Transverse colon (tissue), 4 donors: ENCODE measurements around the gene DHX57.

Experiments used
- EP300 ChIP-seq: sonication (generic); formaldehyde crosslinking; IDR thresholded peaks from one replicate; pipeline ENCODE4 v1.6.1; 2017; ENCODE audit warnings: antibody characterized with exemption, low read depth
- POLR2AphosphoS5 ChIP-seq, 3 donors: sonication (generic); formaldehyde crosslinking; IDR thresholded peaks; one replicate each; pipeline ENCODE4 v1.6.1; 2016; ENCODE audit warnings: antibody characterized with exemption in 3 of 3
- TF ChIP-seq, protein P1 (sequence below), 5 experiments: fragments of 200-600 bp in 3 of 5; fragments of 450-650 bp in 2 of 5; sonication (generic) in 3 of 5; IDR thresholded peaks; 1 replicate in 2 of 5; 2 replicates in 3 of 5; pipeline ENCODE4 v1.5.1; 2016 to 2017; ENCODE audit warnings: antibody characterized with exemption in 5 of 5, inconsistent platforms in 3 of 5, mild to moderate bottlenecking in 2 of 5, moderate library complexity in 1 of 5

DNA sequence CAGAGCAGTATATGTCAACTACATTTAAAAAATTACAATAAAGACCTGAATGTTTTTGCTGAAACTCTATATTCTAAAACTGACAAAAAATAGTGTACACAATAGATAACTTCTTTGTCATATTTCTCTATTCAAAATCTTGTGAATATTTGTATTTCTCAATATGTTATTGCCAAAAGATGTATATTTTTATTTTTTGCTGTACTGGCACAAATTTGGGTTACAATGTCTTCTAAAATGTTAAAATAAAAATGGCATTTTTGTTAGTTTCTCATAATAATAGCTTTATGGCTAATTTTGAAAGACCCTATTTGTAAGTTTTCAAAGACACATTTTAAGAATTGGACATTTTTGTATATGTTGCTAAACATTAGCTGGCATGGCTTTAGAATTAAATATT is 13.3 kb upstream of the DHX57 start:
- no peak for TF ChIP-seq POLR2AphosphoS5 (IDR thresholded peaks at IDR 0.05)
- TF ChIP-seq, protein P1, sequence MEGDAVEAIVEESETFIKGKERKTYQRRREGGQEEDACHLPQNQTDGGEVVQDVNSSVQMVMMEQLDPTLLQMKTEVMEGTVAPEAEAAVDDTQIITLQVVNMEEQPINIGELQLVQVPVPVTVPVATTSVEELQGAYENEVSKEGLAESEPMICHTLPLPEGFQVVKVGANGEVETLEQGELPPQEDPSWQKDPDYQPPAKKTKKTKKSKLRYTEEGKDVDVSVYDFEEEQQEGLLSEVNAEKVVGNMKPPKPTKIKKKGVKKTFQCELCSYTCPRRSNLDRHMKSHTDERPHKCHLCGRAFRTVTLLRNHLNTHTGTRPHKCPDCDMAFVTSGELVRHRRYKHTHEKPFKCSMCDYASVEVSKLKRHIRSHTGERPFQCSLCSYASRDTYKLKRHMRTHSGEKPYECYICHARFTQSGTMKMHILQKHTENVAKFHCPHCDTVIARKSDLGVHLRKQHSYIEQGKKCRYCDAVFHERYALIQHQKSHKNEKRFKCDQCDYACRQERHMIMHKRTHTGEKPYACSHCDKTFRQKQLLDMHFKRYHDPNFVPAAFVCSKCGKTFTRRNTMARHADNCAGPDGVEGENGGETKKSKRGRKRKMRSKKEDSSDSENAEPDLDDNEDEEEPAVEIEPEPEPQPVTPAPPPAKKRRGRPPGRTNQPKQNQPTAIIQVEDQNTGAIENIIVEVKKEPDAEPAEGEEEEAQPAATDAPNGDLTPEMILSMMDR (IDR thresholded peaks at IDR 0.05): no peak
- TF ChIP-seq EP300: no peak
